SH-SY5Y (cell line): ENCODE data around the gene OCA2.

ENCODE experiments used
- GATA2 ChIP-seq: IDR thresholded peaks from 2 replicates; pipeline ENCODE4 v1.6.1; 2011; ENCODE audit warnings: mild to moderate bottlenecking, low read depth, low read length
- GATA3 ChIP-seq: IDR thresholded peaks from 2 replicates; pipeline ENCODE4 v1.6.1; 2011; ENCODE audit warnings: low read depth, mild to moderate bottlenecking, low read length, moderate library complexity

DNA sequence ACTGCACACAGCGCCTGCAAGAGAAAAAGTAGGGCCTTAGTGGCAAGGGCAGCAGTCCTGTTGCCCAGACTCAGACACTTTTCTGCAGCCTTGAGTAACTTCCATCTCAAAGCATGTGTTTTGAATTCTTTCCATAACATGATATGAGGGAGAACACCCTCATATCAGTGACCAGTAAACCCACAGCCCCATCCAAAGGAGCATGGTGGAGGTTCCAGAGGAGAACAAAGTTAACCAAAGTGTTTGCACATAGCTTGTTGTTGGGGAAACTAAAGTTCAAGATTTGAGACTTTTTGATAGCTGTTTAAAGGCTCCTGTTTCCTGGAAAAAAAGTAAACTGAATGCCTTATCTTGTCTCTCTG lies 74.2 kb downstream of the OCA2 start:
- TF ChIP-seq GATA3 = no peak
- no peak for TF ChIP-seq GATA2
